ENCODE results near the gene SLC35B4. TPM values are rescaled to one million over a fixed set of nuclear protein-coding genes. Genes with fewer than 3 reads are reported as not detected.

SLC35B4 gene
- total RNA-seq, 2 donors from 2014 or later: 12.6 to 18.1 TPM

GRCh38 chr7:134246347-134246746 lies 70.4 kb downstream of the SLC35B4 start:
- ATAC-seq (ENCODE audit: insufficient number of reproducible peaks, low FRiP score, low read depth): no peak
- H3K4me3 ChIP-seq: no peak overlapping the region
- H3K27ac ChIP-seq: no peak overlapping the region
- no peak for TF ChIP-seq CTCF (IDR thresholded peaks at IDR 0.05)
- no peak for DNase-seq (ENCODE audit: low spot score)
- H3K9me3 ChIP-seq: peaks cover under 1% of the 10 kb centered on the region
- H3K4me1 ChIP-seq (ENCODE audit: control insufficient read depth in 1 of 2, low read depth in 2 of 2): no peaks in the 10 kb centered on the region
- H3K27me3 ChIP-seq (replicated peaks; ENCODE audit: insufficient read depth): no peaks in the 10 kb centered on the region
- H3K36me3 ChIP-seq: no peaks in the 10 kb centered on the region

- H3K27ac ChIP-seq: no peak overlapping the region
- H3K4me3 ChIP-seq: no peak overlapping the region
- H3K9me3 ChIP-seq: peaks cover 4% of the 10 kb centered on the region
- no peaks in the 10 kb centered on the region for H3K36me3 ChIP-seq
- H3K4me1 ChIP-seq (ENCODE audit: control insufficient read depth in 1 of 2, low read depth in 2 of 2): no peaks in the 10 kb centered on the region
- DNase-seq (ENCODE audit: low spot score) (no peak), ATAC-seq (ENCODE audit: insufficient number of reproducible peaks, low FRiP score, low read depth) (no peak)
- H3K27me3 ChIP-seq (replicated peaks; ENCODE audit: insufficient read depth): no peaks in the 10 kb centered on the region
- TF ChIP-seq CTCF (IDR thresholded peaks at IDR 0.05): no peak
Observed at GRCh38 chr7:134245253-134245652, 71.5 kb downstream of the SLC35B4 start.

Other genes with a start within 250 kb of the SLC35B4 start
- under 1 TPM; 0.14 to 0.71 TPM for gene LRGUK, start 189.6 kb downstream of the SLC35B4 start, total RNA-seq
- 100 to 1,000 TPM in 1 of 2 donors, 10 to 100 TPM in 1; 97.4 to 116 TPM for gene AKR1B1, start 142.2 kb upstream of the SLC35B4 start, total RNA-seq
- 1 to 10 TPM; 1.4 to 5.9 TPM for gene AKR1B10, start 210.6 kb upstream of the SLC35B4 start, total RNA-seq
- gene AKR1B15, start 232.2 kb upstream of the SLC35B4 start, total RNA-seq: under 1 TPM; 0.27 to 0.28 TPM